ENCODE measurements around the gene RSPO4.

The RSPO4 gene

DNA sequence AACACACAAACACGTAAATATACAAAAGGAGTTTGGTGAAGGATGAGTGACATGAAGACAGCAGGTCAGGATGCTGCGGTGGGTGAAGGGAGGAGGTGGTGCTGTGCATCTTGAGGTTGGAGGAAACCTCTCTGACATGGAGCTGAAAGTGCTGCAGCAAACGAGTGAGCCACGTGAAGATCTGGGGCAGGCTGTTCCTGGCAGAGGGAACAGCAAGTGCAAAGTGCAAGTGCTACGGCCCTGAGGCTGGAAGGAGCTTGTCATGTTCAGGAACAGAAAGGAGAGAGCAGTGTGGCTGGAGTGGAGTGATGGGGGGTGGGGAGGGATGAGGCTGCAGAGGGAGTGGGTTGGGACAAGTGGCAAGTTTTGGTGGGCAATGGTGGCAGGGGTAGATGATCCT lies 61.2 kb downstream of the RSPO4 start:
- Histone ChIP-seq H3K36me3 (ENCODE audit: insufficient read depth, low read length) (no peaks in the 10 kb centered on the region), H2AFZ (ENCODE audit: low read length, unreplicated experiment) (no peak overlapping the region), H3K4me3 (ENCODE audit: low read depth, low read length) (no peak overlapping the region), H3K79me2 (ENCODE audit: control insufficient read depth, insufficient read depth, low read length, unreplicated experiment) (no peaks in the 10 kb centered on the region), H3K4me1 (ENCODE audit: control insufficient read depth, insufficient read depth, low read length, unreplicated experiment) (no peaks in the 10 kb centered on the region), H3K27me3 (ENCODE audit: insufficient read depth, low read length) (peaks cover 62% of the 10 kb centered on the region), H3K27ac (ENCODE audit: low read depth, low read length) (no peak overlapping the region)

- Histone ChIP-seq H3K36me3 (ENCODE audit: insufficient read depth, low read length) (no peaks in the 10 kb centered on the region), H3K27me3 (ENCODE audit: insufficient read depth, low read length) (peaks cover 52% of the 10 kb centered on the region), H3K4me1 (ENCODE audit: control insufficient read depth, insufficient read depth, low read length, unreplicated experiment) (no peaks in the 10 kb centered on the region), H3K79me2 (ENCODE audit: control insufficient read depth, insufficient read depth, low read length, unreplicated experiment) (no peaks in the 10 kb centered on the region), H3K4me3 (ENCODE audit: low read depth, low read length) (no peak overlapping the region), H2AFZ (ENCODE audit: low read length, unreplicated experiment) (no peak overlapping the region), H3K27ac (ENCODE audit: low read depth, low read length) (no peak overlapping the region)
Observed at GRCh38 chr20:939606-940005, 62.5 kb downstream of the RSPO4 start.

GRCh38 chr20:934186-934840 lies 67.8 kb downstream of the RSPO4 start:
- no peak overlapping the region for H2AFZ ChIP-seq (ENCODE audit: low read length, unreplicated experiment)
- no peak overlapping the region for H3K27ac ChIP-seq (ENCODE audit: low read depth, low read length)
- H3K4me1 ChIP-seq (ENCODE audit: control insufficient read depth, insufficient read depth, low read length, unreplicated experiment), result no peaks in the 10 kb centered on the region
- H3K4me3 ChIP-seq (ENCODE audit: low read depth, low read length), result no peak overlapping the region
- no peaks in the 10 kb centered on the region for H3K79me2 ChIP-seq (ENCODE audit: control insufficient read depth, insufficient read depth, low read length, unreplicated experiment)
- H3K27me3 ChIP-seq (ENCODE audit: insufficient read depth, low read length), result peaks cover 17% of the 10 kb centered on the region; the same call in 1 of the 2 replicates
- H3K36me3 ChIP-seq (ENCODE audit: insufficient read depth, low read length), result no peaks in the 10 kb centered on the region

GRCh38 chr20:933029-933428 lies 69.1 kb downstream of the RSPO4 start:
- no peak overlapping the region for H2AFZ ChIP-seq (ENCODE audit: low read length, unreplicated experiment)
- no peaks in the 10 kb centered on the region for H3K36me3 ChIP-seq (ENCODE audit: insufficient read depth, low read length)
- H3K4me1 ChIP-seq (ENCODE audit: control insufficient read depth, insufficient read depth, low read length, unreplicated experiment), result no peaks in the 10 kb centered on the region
- H3K79me2 ChIP-seq (ENCODE audit: control insufficient read depth, insufficient read depth, low read length, unreplicated experiment), result no peaks in the 10 kb centered on the region
- H3K27me3 ChIP-seq (ENCODE audit: insufficient read depth, low read length), result peaks cover 16% of the 10 kb centered on the region
- H3K4me3 ChIP-seq (ENCODE audit: low read depth, low read length), result no peak overlapping the region
- no peak overlapping the region for H3K27ac ChIP-seq (ENCODE audit: low read depth, low read length)

DNA sequence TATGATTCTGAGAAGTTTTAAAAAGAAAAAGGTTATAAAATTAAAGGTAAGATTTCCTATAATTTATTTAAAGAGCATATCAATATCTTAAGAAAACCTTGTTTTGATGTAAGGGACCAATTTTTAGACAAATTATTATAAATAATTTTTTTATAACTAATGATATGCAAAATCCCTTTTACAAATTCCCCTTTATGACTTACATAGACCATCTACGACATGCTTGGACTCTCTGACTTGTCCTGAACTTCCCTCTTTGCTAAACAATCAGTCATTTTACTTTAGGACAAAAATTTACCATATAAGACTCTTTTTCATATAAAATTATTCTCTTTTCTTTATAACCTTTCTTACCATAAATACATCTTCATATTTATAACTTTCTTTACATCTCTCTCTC lies 70.7 kb downstream of the RSPO4 start:
- no peaks in the 10 kb centered on the region for H3K4me1 ChIP-seq (ENCODE audit: control insufficient read depth, insufficient read depth, low read length, unreplicated experiment)
- no peaks in the 10 kb centered on the region for H3K36me3 ChIP-seq (ENCODE audit: insufficient read depth, low read length)
- H3K27ac ChIP-seq (ENCODE audit: low read depth, low read length), result no peak overlapping the region
- H3K27me3 ChIP-seq (ENCODE audit: insufficient read depth, low read length), result peaks cover 26% of the 10 kb centered on the region
- H2AFZ ChIP-seq (ENCODE audit: low read length, unreplicated experiment), result no peak overlapping the region
- no peak overlapping the region for H3K4me3 ChIP-seq (ENCODE audit: low read depth, low read length)
- no peaks in the 10 kb centered on the region for H3K79me2 ChIP-seq (ENCODE audit: control insufficient read depth, insufficient read depth, low read length, unreplicated experiment)

- no peak overlapping the region for H2AFZ ChIP-seq (ENCODE audit: low read length, unreplicated experiment)
- H3K79me2 ChIP-seq (ENCODE audit: control insufficient read depth, insufficient read depth, low read length, unreplicated experiment), result no peaks in the 10 kb centered on the region
- H3K36me3 ChIP-seq (ENCODE audit: insufficient read depth, low read length), result no peaks in the 10 kb centered on the region
- H3K27ac ChIP-seq (ENCODE audit: low read depth, low read length), result no peak overlapping the region
- no peak overlapping the region for H3K4me3 ChIP-seq (ENCODE audit: low read depth, low read length)
- peaks cover 37% of the 10 kb centered on the region for H3K27me3 ChIP-seq (ENCODE audit: insufficient read depth, low read length)
- H3K4me1 ChIP-seq (ENCODE audit: control insufficient read depth, insufficient read depth, low read length, unreplicated experiment), result no peaks in the 10 kb centered on the region
Observed at GRCh38 chr20:926670-927069, 75.4 kb downstream of the RSPO4 start.

- no peaks in the 10 kb centered on the region for H3K4me1 ChIP-seq (ENCODE audit: control insufficient read depth, insufficient read depth, low read length, unreplicated experiment)
- H2AFZ ChIP-seq (ENCODE audit: low read length, unreplicated experiment), result no peak overlapping the region
- H3K79me2 ChIP-seq (ENCODE audit: control insufficient read depth, insufficient read depth, low read length, unreplicated experiment), result no peaks in the 10 kb centered on the region
- H3K27me3 ChIP-seq (ENCODE audit: insufficient read depth, low read length), result peaks cover 37% of the 10 kb centered on the region
- H3K36me3 ChIP-seq (ENCODE audit: insufficient read depth, low read length), result no peaks in the 10 kb centered on the region
- no peak overlapping the region for H3K27ac ChIP-seq (ENCODE audit: low read depth, low read length)
- H3K4me3 ChIP-seq (ENCODE audit: low read depth, low read length), result no peak overlapping the region
Observed at GRCh38 chr20:925516-925915, 76.6 kb downstream of the RSPO4 start.

GRCh38 chr20:924639-925038 lies 77.5 kb downstream of the RSPO4 start:
- Histone ChIP-seq H2AFZ (ENCODE audit: low read length, unreplicated experiment) (no peak overlapping the region), H3K79me2 (ENCODE audit: control insufficient read depth, insufficient read depth, low read length, unreplicated experiment) (no peaks in the 10 kb centered on the region), H3K4me3 (ENCODE audit: low read depth, low read length) (no peak overlapping the region), H3K27me3 (ENCODE audit: insufficient read depth, low read length) (peaks cover 37% of the 10 kb centered on the region), H3K27ac (ENCODE audit: low read depth, low read length) (no peak overlapping the region), H3K4me1 (ENCODE audit: control insufficient read depth, insufficient read depth, low read length, unreplicated experiment) (no peaks in the 10 kb centered on the region), H3K36me3 (ENCODE audit: insufficient read depth, low read length) (no peaks in the 10 kb centered on the region)

DNA sequence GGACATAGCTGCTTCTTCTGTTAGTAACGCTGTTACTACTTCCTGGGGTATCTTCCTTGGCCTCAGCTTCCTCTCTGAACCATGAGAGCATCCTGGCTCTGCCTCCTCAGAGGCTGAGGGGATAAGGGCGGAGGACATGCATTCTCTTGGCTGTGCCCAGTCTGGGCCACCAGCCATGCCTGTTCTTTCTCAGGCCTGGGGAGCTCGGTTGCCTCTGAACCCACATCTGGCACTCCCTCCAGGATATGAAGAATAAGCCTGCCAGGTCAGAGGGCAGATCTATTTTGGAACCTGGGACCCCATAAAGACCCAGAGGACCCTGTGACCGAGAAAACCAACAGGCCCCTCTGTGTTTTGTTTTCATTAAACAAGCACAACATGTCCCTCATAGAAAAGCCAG lies 79.3 kb downstream of the RSPO4 start:
- no peaks in the 10 kb centered on the region for H3K36me3 ChIP-seq (ENCODE audit: insufficient read depth, low read length)
- H3K79me2 ChIP-seq (ENCODE audit: control insufficient read depth, insufficient read depth, low read length, unreplicated experiment), result no peaks in the 10 kb centered on the region
- no peak overlapping the region for H2AFZ ChIP-seq (ENCODE audit: low read length, unreplicated experiment)
- H3K4me3 ChIP-seq (ENCODE audit: low read depth, low read length), result no peak overlapping the region
- peaks cover 27% of the 10 kb centered on the region for H3K27me3 ChIP-seq (ENCODE audit: insufficient read depth, low read length)
- no peak overlapping the region for H3K27ac ChIP-seq (ENCODE audit: low read depth, low read length)
- H3K4me1 ChIP-seq (ENCODE audit: control insufficient read depth, insufficient read depth, low read length, unreplicated experiment), result no peaks in the 10 kb centered on the region

GRCh38 chr20:921068-921467 lies 81.0 kb downstream of the RSPO4 start:
- no peaks in the 10 kb centered on the region for H3K79me2 ChIP-seq (ENCODE audit: control insufficient read depth, insufficient read depth, low read length, unreplicated experiment)
- no peak overlapping the region for H2AFZ ChIP-seq (ENCODE audit: low read length, unreplicated experiment)
- H3K4me3 ChIP-seq (ENCODE audit: low read depth, low read length), result no peak overlapping the region
- no peak overlapping the region for H3K27ac ChIP-seq (ENCODE audit: low read depth, low read length)
- peaks cover 16% of the 10 kb centered on the region for H3K27me3 ChIP-seq (ENCODE audit: insufficient read depth, low read length)
- no peaks in the 10 kb centered on the region for H3K4me1 ChIP-seq (ENCODE audit: control insufficient read depth, insufficient read depth, low read length, unreplicated experiment)
- no peaks in the 10 kb centered on the region for H3K36me3 ChIP-seq (ENCODE audit: insufficient read depth, low read length)

DNA sequence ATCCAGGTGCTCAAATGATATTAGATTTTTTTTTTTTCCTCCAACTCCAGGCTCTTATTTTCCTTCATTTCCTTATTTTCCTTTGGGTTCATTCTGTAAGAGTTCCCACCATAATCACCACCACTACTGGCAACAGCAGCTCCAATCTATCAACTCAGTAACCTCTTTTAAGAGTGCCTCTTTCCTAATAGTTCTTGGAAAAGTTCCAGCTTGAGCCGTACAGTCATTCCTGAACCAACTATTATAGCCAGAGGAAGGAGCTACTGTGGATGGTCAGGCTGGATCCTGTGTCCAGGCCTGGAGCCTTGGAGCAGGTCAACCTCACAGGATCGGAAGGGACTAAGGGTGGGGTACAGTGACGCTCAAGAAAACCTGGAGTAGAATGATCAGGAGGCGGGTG lies 81.8 kb downstream of the RSPO4 start:
- no peak overlapping the region for H3K4me3 ChIP-seq (ENCODE audit: low read depth, low read length)
- H3K79me2 ChIP-seq (ENCODE audit: control insufficient read depth, insufficient read depth, low read length, unreplicated experiment), result no peaks in the 10 kb centered on the region
- no peaks in the 10 kb centered on the region for H3K4me1 ChIP-seq (ENCODE audit: control insufficient read depth, insufficient read depth, low read length, unreplicated experiment)
- H2AFZ ChIP-seq (ENCODE audit: low read length, unreplicated experiment), result no peak overlapping the region
- H3K27me3 ChIP-seq (ENCODE audit: insufficient read depth, low read length), result peaks cover 17% of the 10 kb centered on the region
- no peaks in the 10 kb centered on the region for H3K36me3 ChIP-seq (ENCODE audit: insufficient read depth, low read length)
- no peak overlapping the region for H3K27ac ChIP-seq (ENCODE audit: low read depth, low read length)

Measured in ACC112 (cell line).